Spinal cord (tissue), 10 donors: Measurements from ENCODE around the gene SLC39A1. TPM values are rescaled to one million over a fixed set of nuclear protein-coding genes. Genes with fewer than 3 reads are reported as not detected.
"Not testable (repeated sequence)": the region's sequence is repeated elsewhere in the genome, so short reads cannot be mapped to it uniquely, and the experiment has no call there.

ENCODE experiments used
- DNase-seq, 6 donors: peaks; one replicate each; pipeline versions ENCODE4 v3.0.0 to v3.0.0-alpha.2; 2013 to 2015; ENCODE audit warnings: low spot score in 6 of 6, low read depth in 4 of 6
- H3K27ac ChIP-seq: one replicate; pipeline ENCODE4 v1.5.1; 2013; ENCODE audit warnings: low read depth, low read length, control low read depth
- H3K27me3 ChIP-seq: one replicate; pipeline ENCODE4 v1.6.1; 2013; ENCODE audit warnings: low read length; ENCODE audit not compliant: control insufficient read depth, insufficient read depth
- H3K36me3 ChIP-seq: one replicate; pipeline ENCODE4 v1.6.1; 2013; ENCODE audit warnings: low read length; ENCODE audit not compliant: control insufficient read depth, insufficient read depth
- H3K4me1 ChIP-seq: one replicate; pipeline ENCODE4 v1.6.1; 2013; ENCODE audit warnings: low read length; ENCODE audit not compliant: control insufficient read depth, insufficient read depth
- H3K4me3 ChIP-seq: one replicate; pipeline ENCODE4 v1.5.1; 2013; ENCODE audit warnings: low read depth, low read length, control low read depth
- H3K9me3 ChIP-seq: one replicate; pipeline ENCODE4 v1.6.1; 2013; ENCODE audit warnings: low read length; ENCODE audit not compliant: control insufficient read depth, insufficient read depth
- WGBS: methylation state at CpG from one replicate; pipeline ENCODE4 v1.1.5; 2013; ENCODE audit warnings: missing lambda C conversion rate; ENCODE audit not compliant: insufficient coverage; 5-methylcytosine and 5-hydroxymethylcytosine counted together
- long read RNA-seq, 4 donors: transcript quantifications; one replicate each; lab custom pipeline, GENCODE V29; 2026
- polyA plus RNA-seq, 2 donors: library from polyadenylated mRNA; unstranded; fragments of 120-200 nt; gene quantifications; one replicate each; pipeline ENCODE4 v1.2.1, GENCODE V29; 2013; ENCODE audit not compliant: insufficient read length in 2 of 2
- total RNA-seq, 2 donors: library from RNA; depleted of rRNA in 1 of 2; stranded (reverse); fragments of 120-200 nt in 1 of 2; fragments of >200 nt in 1 of 2; gene quantifications; one replicate each; pipeline versions ENCODE4 v1.2.3 to v1.2.4, GENCODE V29; 2013 to 2014
- donor health status: healthy.

The SLC39A1 gene, protein sequence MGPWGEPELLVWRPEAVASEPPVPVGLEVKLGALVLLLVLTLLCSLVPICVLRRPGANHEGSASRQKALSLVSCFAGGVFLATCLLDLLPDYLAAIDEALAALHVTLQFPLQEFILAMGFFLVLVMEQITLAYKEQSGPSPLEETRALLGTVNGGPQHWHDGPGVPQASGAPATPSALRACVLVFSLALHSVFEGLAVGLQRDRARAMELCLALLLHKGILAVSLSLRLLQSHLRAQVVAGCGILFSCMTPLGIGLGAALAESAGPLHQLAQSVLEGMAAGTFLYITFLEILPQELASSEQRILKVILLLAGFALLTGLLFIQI
- total RNA-seq (10 to 100 TPM; 30.5 to 66.0 TPM), polyA plus RNA-seq (10 to 100 TPM; 32.3 to 47.7 TPM)
- long read RNA-seq, donor 1, transcript SLC39A1-202 (4 exons, 2,084 nt) = major isoform, 11 of 13 reads
- long read RNA-seq, donor 1, partial matches to known transcripts = 0 of 13 reads
- long read RNA-seq, donor 1, other reads (novel, unspliced or antisense) = 0 of 13 reads
- long read RNA-seq, donor 2, transcript SLC39A1-202 (4 exons, 2,084 nt) = major isoform, 6 of 7 reads
- long read RNA-seq, donor 2, partial matches to known transcripts = 0 of 7 reads
- long read RNA-seq, donor 2, other reads (novel, unspliced or antisense) = 0 of 7 reads
- long read RNA-seq, donor 3, transcript SLC39A1-202 (4 exons, 2,084 nt) = major isoform, 7 of 8 reads
- long read RNA-seq, donor 3, partial matches to known transcripts = 0 of 8 reads
- long read RNA-seq, donor 3, other reads (novel, unspliced or antisense) = 0 of 8 reads
- long read RNA-seq, donor 4, transcript SLC39A1-202 (4 exons, 2,084 nt) = major isoform, 15 of 23 reads
- long read RNA-seq, donor 4, transcript SLC39A1-204 (3 exons, 2,723 nt) = minor isoform, 6 of 23 reads
- long read RNA-seq, donor 4, partial matches to known transcripts = 0 of 23 reads
- long read RNA-seq, donor 4, other reads (novel, unspliced or antisense) = 0 of 23 reads

DNA sequence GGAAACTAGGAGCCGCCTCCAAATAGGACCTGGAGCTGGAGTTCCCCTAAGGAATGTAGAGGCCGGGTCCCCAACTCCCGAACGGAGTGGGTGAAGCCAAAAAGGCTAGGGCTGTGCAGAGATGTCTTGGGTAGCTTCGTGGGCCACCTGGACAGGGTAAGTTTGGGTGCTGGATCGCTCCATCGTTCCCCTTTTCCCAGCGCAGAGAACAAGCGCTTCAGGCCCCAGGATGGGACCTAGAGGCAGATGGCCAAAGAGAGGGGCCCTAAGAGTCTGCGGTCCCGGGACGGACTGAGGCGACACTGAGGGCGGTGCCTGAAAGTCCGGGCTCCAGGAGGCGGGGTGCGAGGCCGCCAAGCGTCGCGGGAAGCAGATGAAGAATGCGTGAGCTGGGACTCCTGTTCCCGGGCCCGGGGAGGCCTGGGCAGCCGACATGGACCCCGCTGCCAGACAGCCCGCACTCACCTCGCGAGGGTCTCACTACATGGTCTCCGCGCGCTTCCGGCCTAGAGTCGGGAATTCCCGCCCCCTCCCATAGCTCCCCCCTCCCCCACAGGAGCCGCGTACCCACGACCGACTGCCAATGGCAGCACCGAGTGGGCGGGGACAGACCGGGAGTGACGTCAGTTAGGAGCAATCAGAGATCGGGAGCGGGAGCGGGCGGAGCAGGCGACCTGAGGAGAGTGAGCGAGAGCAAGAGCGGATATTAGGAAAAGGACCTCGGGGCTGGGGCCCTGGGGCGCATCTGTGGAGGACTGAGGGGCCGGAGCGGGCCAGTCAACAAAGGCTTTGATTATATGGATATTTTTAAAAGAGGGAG is at the start of gene SLC39A1:
SLC39A1 (minus strand) TSS at position 508 of the 820 bp plus-strand sequence. CDS start 822 bp downstream, outside the sequence.
- 0% methylated on average over 44 of the region's 54 CpGs for WGBS
- Histone ChIP-seq H3K4me3 (peak within 1 kb of the TSS; percentile 79), H3K27ac (peak within 1 kb of the TSS; percentile 87), H3K9me3 (no peaks in the 10 kb centered on the region), H3K27me3 (no peaks in the 10 kb centered on the region), H3K4me1 (peaks cover 33% of the 10 kb centered on the region), H3K36me3 (peaks cover 18% of the 10 kb centered on the region)
- DNase-seq = peak; percentile 90 to 99 (median 97)

DNA sequence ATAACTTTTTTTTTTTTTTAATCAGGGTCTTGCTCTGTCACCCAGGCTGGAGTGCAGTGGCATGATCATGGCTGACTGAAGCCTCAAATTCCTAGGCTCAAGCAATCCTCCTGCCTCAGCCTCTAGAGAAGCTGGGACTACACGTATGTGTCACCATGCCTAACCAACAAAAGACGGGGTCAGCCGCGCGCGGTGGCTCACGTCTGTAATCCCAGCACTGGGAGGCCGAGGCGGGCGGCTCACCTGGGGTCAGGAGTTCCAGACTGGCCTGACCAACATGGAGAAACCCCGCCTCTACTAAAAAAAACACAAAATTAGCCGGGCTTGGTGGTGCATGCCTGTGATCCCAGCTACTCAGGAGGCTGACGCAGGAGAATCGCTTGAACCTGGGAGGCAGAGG is 49.2 kb upstream of the SLC39A1 start:
- not testable (repeated sequence) for DNase-seq, H3K4me1 ChIP-seq, H3K9me3 ChIP-seq, H3K4me3 ChIP-seq, H3K27me3 ChIP-seq, H3K36me3 ChIP-seq, H3K27ac ChIP-seq
- WGBS = 94% methylated on average over 9 of the region's 14 CpGs

DNA sequence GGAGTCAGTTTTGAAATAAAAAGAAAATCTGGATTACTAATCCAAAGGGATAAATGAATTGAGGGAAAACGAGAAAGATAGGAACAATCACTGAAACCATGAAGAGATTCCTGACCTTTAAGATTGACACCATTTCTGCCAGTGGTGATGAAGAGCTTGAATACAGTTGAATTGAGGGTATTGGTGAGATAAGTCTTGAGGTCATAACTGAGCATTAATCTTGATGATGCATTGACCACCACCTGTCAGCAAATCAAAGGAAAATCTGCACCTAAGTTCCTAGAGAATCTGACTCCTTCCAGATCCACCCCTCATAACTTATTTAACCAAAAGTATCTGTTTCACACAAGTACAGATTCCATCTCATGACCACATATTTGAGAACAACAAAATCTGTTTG is 48.8 kb upstream of the SLC39A1 start:
- H3K27ac ChIP-seq = no peak overlapping the region
- DNase-seq = no peak
- no peaks in the 10 kb centered on the region for H3K36me3 ChIP-seq
- no peak overlapping the region for H3K4me3 ChIP-seq
- H3K9me3 ChIP-seq = no peaks in the 10 kb centered on the region
- no peaks in the 10 kb centered on the region for H3K4me1 ChIP-seq
- H3K27me3 ChIP-seq = no peaks in the 10 kb centered on the region
- WGBS = 100% methylated on average over 1 of the region's 1 CpG

DNA sequence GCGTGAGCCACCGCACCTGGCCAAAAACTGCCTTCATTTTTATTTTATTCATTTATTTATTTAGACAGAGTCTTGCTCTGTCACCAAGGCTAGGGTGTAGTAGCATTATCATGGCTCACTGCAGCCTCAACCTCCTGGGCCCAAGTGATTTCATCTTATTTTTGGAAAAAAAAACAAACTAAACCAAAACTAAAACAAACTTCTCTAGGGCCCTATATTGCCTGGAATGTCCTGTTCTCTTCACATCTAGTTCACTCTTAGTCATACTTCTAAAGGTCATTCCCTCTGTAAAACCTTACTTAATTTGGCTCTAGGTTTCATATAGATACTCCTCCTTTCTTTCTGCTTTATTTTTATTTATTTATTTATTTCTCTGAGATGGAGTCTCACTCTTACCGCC is 42.8 kb upstream of the SLC39A1 start:
- Histone ChIP-seq H3K27ac (no peak overlapping the region), H3K4me1 (no peaks in the 10 kb centered on the region), H3K36me3 (no peaks in the 10 kb centered on the region), H3K9me3 (no peaks in the 10 kb centered on the region), H3K27me3 (no peaks in the 10 kb centered on the region), H3K4me3 (no peak overlapping the region)
- no peak for DNase-seq
- WGBS = no CpG with 5 or more reads among the region's 3 CpGs

DNA sequence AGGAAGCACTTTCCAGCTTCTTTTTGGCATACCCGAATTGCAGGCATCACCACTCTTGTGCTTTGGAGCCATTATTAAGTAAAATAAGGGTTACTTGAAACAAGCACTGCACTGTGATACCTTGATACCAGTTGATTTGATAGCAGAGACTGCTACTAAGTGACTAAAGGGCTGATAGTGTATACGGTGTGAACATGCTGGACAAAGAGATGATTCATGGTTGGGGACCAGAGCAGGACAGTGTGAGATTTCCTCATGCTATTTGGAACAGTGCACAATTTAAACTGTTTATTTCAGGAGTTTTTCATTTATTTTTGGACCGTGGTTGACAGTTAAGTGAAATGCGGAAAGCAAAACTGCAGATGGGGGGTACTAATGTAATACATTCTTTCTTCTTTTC is 37.1 kb upstream of the SLC39A1 start:
- no peaks in the 10 kb centered on the region for H3K9me3 ChIP-seq
- no peak for DNase-seq
- peaks cover 9% of the 10 kb centered on the region for H3K36me3 ChIP-seq
- 73% methylated on average over 1 of the region's 4 CpGs for WGBS
- no peak overlapping the region for H3K4me3 ChIP-seq
- no peaks in the 10 kb centered on the region for H3K4me1 ChIP-seq
- H3K27me3 ChIP-seq = no peaks in the 10 kb centered on the region
- H3K27ac ChIP-seq = no peak overlapping the region

DNA sequence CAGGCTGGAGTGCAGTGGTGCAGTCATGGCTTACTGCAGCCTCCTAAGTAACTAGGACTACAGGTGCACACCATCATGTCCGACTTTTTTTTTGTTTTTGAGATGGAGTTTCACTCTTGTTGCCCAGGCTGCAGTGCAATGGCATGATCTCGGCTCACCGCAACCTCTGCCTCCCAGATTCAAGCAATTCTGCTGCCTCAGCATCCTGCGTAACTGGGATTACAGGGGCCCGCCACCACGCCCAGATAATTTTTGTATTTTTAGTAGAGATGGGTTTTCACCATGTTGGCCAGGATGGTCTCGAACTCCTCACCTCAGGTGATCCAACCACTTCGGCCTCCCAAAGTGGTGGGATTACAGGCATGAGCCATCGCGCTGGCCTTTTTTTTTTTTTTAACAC is 33.5 kb upstream of the SLC39A1 start:
- H3K9me3 ChIP-seq, H3K27me3 ChIP-seq, DNase-seq, H3K4me3 ChIP-seq, H3K27ac ChIP-seq, H3K4me1 ChIP-seq: not testable (repeated sequence)
- 89% methylated on average over 3 of the region's 10 CpGs for WGBS
- H3K36me3 ChIP-seq = peaks cover 42% of the 10 kb centered on the region

DNA sequence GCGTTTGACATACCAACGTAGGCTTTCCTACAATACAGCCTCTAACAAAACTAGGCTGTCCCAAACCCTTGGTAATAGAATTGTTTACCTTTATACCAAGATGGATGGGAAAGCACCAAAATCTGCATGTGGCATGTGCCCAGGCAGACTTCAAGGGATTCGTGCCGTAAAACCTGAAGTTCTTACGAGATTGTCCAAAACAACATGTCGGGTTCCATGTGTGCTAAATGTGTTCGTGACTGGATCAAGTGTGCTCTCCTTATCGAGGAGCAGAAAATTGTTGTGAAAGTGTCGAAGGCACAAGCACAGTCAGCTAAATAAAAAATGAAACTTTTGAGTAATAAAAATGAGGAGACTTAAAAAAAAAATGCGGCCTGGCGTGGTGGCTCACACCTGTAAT is 32.3 kb upstream of the SLC39A1 start:
- Histone ChIP-seq H3K4me3 (no peak overlapping the region), H3K36me3 (peaks cover 42% of the 10 kb centered on the region), H3K4me1 (peaks cover 5% of the 10 kb centered on the region), H3K9me3 (no peaks in the 10 kb centered on the region), H3K27me3 (no peaks in the 10 kb centered on the region), H3K27ac (no peak overlapping the region)
- 94% methylated on average over 8 of the region's 11 CpGs for WGBS
- no peak for DNase-seq

DNA sequence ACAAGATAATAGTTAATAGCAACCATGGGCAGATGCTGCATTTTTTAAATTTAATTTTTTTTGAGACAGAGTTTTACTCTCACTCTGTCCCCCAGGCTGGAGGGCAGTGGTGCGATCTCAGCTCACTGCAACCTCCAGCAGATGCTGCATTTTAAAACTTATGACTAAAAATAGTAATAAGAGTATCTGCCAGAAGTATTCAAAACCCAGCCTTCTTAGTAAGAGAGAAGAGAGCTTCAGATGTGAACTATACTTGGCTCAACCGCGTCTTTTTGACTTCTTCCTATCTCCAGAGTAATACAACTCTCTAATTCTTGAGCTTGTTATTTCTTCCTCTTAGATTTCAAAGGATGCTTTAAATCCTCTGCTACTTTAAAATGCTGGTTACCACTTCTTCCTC is 31.9 kb upstream of the SLC39A1 start:
- 100% methylated on average over 2 of the region's 3 CpGs for WGBS
- Histone ChIP-seq H3K27me3 (no peaks in the 10 kb centered on the region), H3K36me3 (peaks cover 42% of the 10 kb centered on the region), H3K27ac (no peak overlapping the region), H3K9me3 (no peaks in the 10 kb centered on the region), H3K4me3 (no peak overlapping the region), H3K4me1 (peaks cover 6% of the 10 kb centered on the region)
- no peak for DNase-seq

DNA sequence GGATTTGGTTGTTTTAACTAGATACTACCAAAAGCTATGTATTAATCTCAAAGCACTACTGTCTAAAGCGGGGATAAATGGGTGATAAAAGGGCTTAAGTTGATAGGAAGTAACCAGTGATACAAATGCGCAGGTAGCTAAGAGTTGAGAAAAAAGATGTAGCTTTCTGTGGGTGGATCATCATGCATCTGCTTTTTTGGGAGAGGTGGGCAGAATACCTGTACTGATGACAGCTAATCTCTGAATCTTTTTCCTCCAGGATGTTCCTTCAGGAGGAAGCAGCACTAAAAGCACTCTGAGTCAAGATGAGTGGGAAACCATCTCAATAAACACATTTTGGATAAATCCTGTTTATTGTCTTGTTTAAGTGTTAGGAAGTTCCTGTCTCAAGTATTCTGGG is 28.5 kb upstream of the SLC39A1 start:
- peaks cover 41% of the 10 kb centered on the region for H3K36me3 ChIP-seq
- H3K4me1 ChIP-seq = peaks cover 12% of the 10 kb centered on the region
- no peak for DNase-seq
- no peaks in the 10 kb centered on the region for H3K27me3 ChIP-seq
- H3K4me3 ChIP-seq = no peak overlapping the region
- H3K9me3 ChIP-seq = no peaks in the 10 kb centered on the region
- 100% methylated on average over 1 of the region's 2 CpGs for WGBS
- H3K27ac ChIP-seq = no peak overlapping the region
